Upper lobe of right lung (tissue), 1 donor: Measurements from ENCODE around the gene MR1. TPM values are rescaled to one million over a fixed set of nuclear protein-coding genes. Genes with fewer than 3 reads are reported as not detected.

Experiments used
- ATAC-seq: fragments of 200-7000 bp; cut with Tn5 transposase; one replicate; pipeline ENCODE4 v1.9.1; 2020; ENCODE audit warnings: mild to moderate bottlenecking, moderate library complexity
- DNase-seq: peaks from one replicate; pipeline ENCODE4 v3.0.0-alpha.2; 2020
- H3K27ac ChIP-seq: fragments of 200-600 bp; one replicate; pipeline ENCODE4 v1.8.0; 2022
- H3K27me3 ChIP-seq: fragments of 200-600 bp; one replicate; pipeline ENCODE4 v1.8.0; 2022; ENCODE audit warnings: mild to moderate bottlenecking
- H3K36me3 ChIP-seq: fragments of 200-600 bp; one replicate; pipeline ENCODE4 v1.8.0; 2022
- H3K4me1 ChIP-seq: fragments of 200-600 bp; one replicate; pipeline ENCODE4 v1.8.0; 2022
- H3K4me3 ChIP-seq: fragments of 200-600 bp; one replicate; pipeline ENCODE4 v1.8.0; 2022; ENCODE audit warnings: mild to moderate bottlenecking
- H3K9me3 ChIP-seq: fragments of 200-600 bp; one replicate; pipeline ENCODE4 v1.8.0; 2022
- intact Hi-C: fragments of 100-400 bp; cut with DNase I; formaldehyde crosslinking; loops from one replicate; pipeline ENCODE4 v1.11.0; 2022
- long read RNA-seq: library from polyadenylated mRNA; unstranded; transcript quantifications from one replicate; pipeline ENCODE4 v2.0.0, GENCODE V29; 2021
- total RNA-seq: library from RNA; stranded (reverse); fragmentation: NEBNext Ultra II Directional; extraction: Animal tissue kit (Norgen Biotek cat#: 25700); gene quantifications from one replicate; pipeline ENCODE4 v1.2.1, GENCODE V29; 2021
- TF ChIP-seq, protein P1 (sequence below): fragments of 200-600 bp; IDR thresholded peaks from one replicate; pipeline ENCODE4 v1.8.0; 2022; ENCODE audit warnings: antibody characterized with exemption
- donor health status: DM: no; HTN: yes; CAD: no; lungs with severe emphysema.

Gene MR1
- total RNA-seq: 45.0 TPM
- long read RNA-seq, full-length matches to known transcripts: 42 of 58 reads
- long read RNA-seq, partial matches to known transcripts: 3 of 58 reads
- long read RNA-seq, other reads (novel, unspliced or antisense): 13 of 58 reads

GRCh38 chr1:181033799-181034451 is at the start of gene MR1:
MR1 (plus strand) TSS chr1:181033983; CDS start chr1:181034008, 25 bp downstream.
- no peaks in the 10 kb centered on the region for H3K27me3 ChIP-seq
- intact Hi-C loops: no loop called here
- peak within 1 kb of the TSS; percentile 99 for H3K27ac ChIP-seq
- peaks cover 39% of the 10 kb centered on the region for H3K4me1 ChIP-seq
- ATAC-seq: peak; percentile 89
- TF ChIP-seq, protein P1, sequence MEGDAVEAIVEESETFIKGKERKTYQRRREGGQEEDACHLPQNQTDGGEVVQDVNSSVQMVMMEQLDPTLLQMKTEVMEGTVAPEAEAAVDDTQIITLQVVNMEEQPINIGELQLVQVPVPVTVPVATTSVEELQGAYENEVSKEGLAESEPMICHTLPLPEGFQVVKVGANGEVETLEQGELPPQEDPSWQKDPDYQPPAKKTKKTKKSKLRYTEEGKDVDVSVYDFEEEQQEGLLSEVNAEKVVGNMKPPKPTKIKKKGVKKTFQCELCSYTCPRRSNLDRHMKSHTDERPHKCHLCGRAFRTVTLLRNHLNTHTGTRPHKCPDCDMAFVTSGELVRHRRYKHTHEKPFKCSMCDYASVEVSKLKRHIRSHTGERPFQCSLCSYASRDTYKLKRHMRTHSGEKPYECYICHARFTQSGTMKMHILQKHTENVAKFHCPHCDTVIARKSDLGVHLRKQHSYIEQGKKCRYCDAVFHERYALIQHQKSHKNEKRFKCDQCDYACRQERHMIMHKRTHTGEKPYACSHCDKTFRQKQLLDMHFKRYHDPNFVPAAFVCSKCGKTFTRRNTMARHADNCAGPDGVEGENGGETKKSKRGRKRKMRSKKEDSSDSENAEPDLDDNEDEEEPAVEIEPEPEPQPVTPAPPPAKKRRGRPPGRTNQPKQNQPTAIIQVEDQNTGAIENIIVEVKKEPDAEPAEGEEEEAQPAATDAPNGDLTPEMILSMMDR: no peak
- no peaks in the 10 kb centered on the region for H3K9me3 ChIP-seq
- H3K36me3 ChIP-seq: no peaks in the 10 kb centered on the region
- H3K4me3 ChIP-seq: peak within 1 kb of the TSS; percentile 65
- DNase-seq: no peak

DNA sequence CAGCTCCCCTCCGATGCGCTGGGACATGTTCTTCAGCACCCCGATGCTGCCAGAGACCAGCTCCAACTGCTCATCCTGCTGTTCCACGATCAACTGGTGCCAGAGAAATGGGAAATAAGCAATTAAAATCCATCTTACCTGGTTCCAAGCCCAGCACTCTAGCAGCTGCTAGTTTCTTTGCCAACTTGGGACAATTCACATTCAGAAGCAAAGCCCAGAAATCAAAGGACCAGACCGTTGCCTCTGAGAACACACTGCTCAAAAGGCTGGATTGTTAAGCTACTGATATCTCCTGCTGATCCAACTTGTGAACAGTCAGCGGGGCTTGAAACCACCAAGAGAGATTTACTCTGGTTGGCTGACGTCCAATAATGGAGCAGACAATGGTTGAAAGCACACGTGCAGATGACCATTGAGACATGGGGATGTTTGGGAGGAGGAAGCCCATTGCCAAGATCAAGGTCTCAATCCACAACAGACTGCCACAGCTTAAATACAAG is 45.5 kb upstream of the MR1 start:
- DNase-seq: no peak
- Histone ChIP-seq H3K27me3 (no peaks in the 10 kb centered on the region), H3K4me1 (peaks cover under 1% of the 10 kb centered on the region), H3K9me3 (no peaks in the 10 kb centered on the region), H3K4me3 (no peak overlapping the region), H3K27ac (no peak overlapping the region), H3K36me3 (peaks cover 87% of the 10 kb centered on the region)
- TF ChIP-seq, protein P1: no peak
- intact Hi-C loops: no loop called here
- ATAC-seq: no peak

DNA sequence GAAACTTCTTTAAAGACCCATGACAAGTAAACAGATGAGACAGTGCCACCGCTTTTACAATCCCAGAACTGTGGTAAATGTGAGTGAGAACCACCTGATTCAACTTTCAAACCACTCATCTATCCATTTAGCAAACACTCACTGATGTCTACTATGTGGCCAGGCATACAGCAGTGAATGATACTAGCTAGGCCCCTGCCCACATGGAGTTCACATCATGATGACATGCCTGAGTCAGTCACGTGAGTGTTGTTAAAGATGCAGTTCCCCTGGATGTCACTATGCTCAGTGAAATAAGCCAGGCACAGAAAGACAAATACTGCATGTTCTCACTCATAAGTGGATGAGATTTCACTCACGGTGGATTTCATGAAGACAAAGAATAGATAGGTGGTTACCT is 39.5 kb upstream of the MR1 start:
- intact Hi-C loops: no loop called here
- no peaks in the 10 kb centered on the region for H3K9me3 ChIP-seq
- no peak overlapping the region for H3K4me3 ChIP-seq
- DNase-seq (no peak), ATAC-seq (peak; percentile 43)
- TF ChIP-seq, protein P1: no peak
- no peaks in the 10 kb centered on the region for H3K27me3 ChIP-seq
- peaks cover 5% of the 10 kb centered on the region for H3K4me1 ChIP-seq
- H3K36me3 ChIP-seq: peaks cover 43% of the 10 kb centered on the region
- H3K27ac ChIP-seq: no peak overlapping the region

DNA sequence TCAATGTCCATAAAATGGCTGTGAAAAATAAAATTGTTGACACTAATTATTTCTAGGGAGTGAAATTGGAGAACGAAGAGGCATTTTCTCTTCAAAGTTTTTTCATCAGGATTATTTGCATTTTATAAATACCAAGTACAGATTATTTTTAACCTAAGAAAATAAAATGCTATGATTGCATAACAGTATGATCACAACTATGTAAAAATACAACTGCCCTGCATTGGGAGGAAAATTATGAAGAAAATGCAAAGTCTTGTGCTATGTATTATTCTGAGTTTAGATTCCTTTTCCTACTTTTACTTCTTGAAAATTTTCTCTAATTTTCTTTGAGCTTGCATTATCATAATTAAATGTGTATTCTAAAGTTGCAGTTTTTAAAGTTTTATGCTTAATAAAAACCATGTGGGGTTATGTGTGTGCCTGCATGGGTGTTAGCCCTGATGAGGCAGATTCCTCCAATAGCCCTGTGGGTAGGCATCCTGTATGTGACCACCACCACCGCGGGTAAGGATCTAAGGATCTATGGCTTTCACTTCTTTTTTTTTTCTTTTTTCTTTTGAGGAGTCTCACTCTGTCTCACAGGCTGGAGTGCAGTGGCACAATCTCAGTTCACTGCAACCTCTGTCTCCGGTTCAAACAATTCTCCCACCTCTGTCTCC is 35.8 kb upstream of the MR1 start:
- Histone ChIP-seq H3K4me3 (no peak overlapping the region), H3K27me3 (no peaks in the 10 kb centered on the region), H3K27ac (no peak overlapping the region), H3K36me3 (peaks cover 30% of the 10 kb centered on the region), H3K9me3 (no peaks in the 10 kb centered on the region), H3K4me1 (peaks cover 5% of the 10 kb centered on the region)
- ATAC-seq: no peak
- intact Hi-C loops: no loop called here
- TF ChIP-seq, protein P1: no peak
- DNase-seq: no peak

GRCh38 chr1:181001091-181001780 is 32.5 kb upstream of the MR1 start:
- TF ChIP-seq, protein P1: no peak
- Histone ChIP-seq H3K27ac (no peak overlapping the region), H3K36me3 (peaks cover 40% of the 10 kb centered on the region)

More at GRCh38 chr1:181001091-181001780, 32.5 kb upstream of the MR1 start:
- Histone ChIP-seq H3K9me3 (no peaks in the 10 kb centered on the region), H3K27me3 (no peaks in the 10 kb centered on the region), H3K4me1 (peaks cover 5% of the 10 kb centered on the region), H3K4me3 (no peak overlapping the region)
- intact Hi-C loops: no loop called here
- ATAC-seq: no peak
- DNase-seq: no peak
